Activated CD8-positive, alpha-beta T cell treated with anti-CD3 and anti-CD28 coated beads for 36 hours (primary cell): ENCODE results near the gene RXFP1. TPM values are rescaled to one million over a fixed set of nuclear protein-coding genes. Genes with fewer than 3 reads are reported as not detected.
A peak's percentile ranks its signal among the peaks of the same experiment; 100 is the strongest.

Experiments
- ATAC-seq: fragments of 200-7000 bp; cut with Tn5 transposase; one replicate; pipeline ENCODE4 v1.10.0; 2021; ENCODE audit warnings: mild to moderate bottlenecking, moderate library complexity
- CTCF ChIA-PET: fragments of 350-600 bp; sonication (Branson Sonifier 250); formaldehyde crosslinking; loops from one replicate; lab custom pipeline; 2021; ENCODE audit warnings: antibody characterized with exemption; lab: Charles Lee
- POLR2A ChIA-PET: fragments of 350-600 bp; sonication (Branson Sonifier 250); formaldehyde crosslinking; loops from one replicate; lab custom pipeline; 2021; ENCODE audit warnings: antibody characterized with exemption; lab: Charles Lee
- DNase-seq: peaks from one replicate; pipeline ENCODE4 v3.0.0-alpha.2; 2020
- H3K27ac Mint-ChIP-seq: one replicate; pipeline ENCODE4 v1.8.0; 2021; ENCODE audit warnings: mild to moderate bottlenecking, mixed read lengths
- H3K27me3 Mint-ChIP-seq: one replicate; pipeline ENCODE4 v1.8.0; 2021; ENCODE audit warnings: mixed read lengths
- H3K36me3 Mint-ChIP-seq: one replicate; pipeline ENCODE4 v1.8.0; 2021; ENCODE audit warnings: low read depth, mixed read lengths
- H3K4me1 Mint-ChIP-seq: one replicate; pipeline ENCODE4 v1.8.0; 2021; ENCODE audit warnings: low read depth, mixed read lengths
- H3K4me3 Mint-ChIP-seq: one replicate; pipeline ENCODE4 v1.8.0; 2021; ENCODE audit warnings: mild to moderate bottlenecking, moderate library complexity, mixed read lengths
- H3K9me3 Mint-ChIP-seq: one replicate; pipeline ENCODE4 v1.8.0; 2021; ENCODE audit warnings: mixed read lengths
- intact Hi-C: fragments of 100-400 bp; cut with micrococcal nuclease; formaldehyde crosslinking; loops from one replicate; pipeline ENCODE4 v1.10.0; 2022
- total RNA-seq, 2 experiments: library from RNA; stranded (reverse); gene quantifications; one replicate each; pipeline ENCODE4 v1.2.3, GENCODE V29; 2021
- TF ChIP-seq, protein P1 (sequence below): fragments of 200-600 bp; IDR thresholded peaks from one replicate; pipeline ENCODE4 v1.8.0; 2022; ENCODE audit warnings: antibody characterized with exemption, mild to moderate bottlenecking

The RXFP1 gene
- total RNA-seq, 2 experiments from 2014 or later: not detected

DNA sequence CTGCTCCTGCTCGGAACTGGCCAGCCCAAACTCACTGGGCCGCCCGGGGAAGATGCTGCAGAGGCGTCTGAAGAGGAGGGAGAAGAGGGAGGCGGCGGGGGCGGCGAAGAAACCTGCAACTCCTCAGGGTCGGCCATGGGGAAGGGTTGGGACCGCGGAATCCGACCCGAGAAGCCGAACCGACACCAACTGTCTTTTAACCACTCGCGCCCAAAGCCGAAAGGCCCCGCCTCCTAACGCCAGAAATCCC, 149.9 kb downstream of the RXFP1 start, which contains the start of gene C4orf46:
Gene C4orf46 (minus strand): TSS at position 223 of the 250 bp plus-strand sequence. CDS start 86 bp downstream, at position 137.
- ChIA-PET POLR2A (interaction anchor here (0.7 to 1.7 kb wide), 3 partner anchors 38 to 426 kb away, joined by 3 to 6 read pairs (median 3); no protein-coding TSS in a partner anchor), CTCF (interaction anchor here (1.1 to 1.5 kb wide), 3 partner anchors 98 to 531 kb away, joined by 3 to 5 read pairs (median 3); partner anchors contain the start of gene FNIP2)
- Mint-ChIP-seq H3K27ac (peak within 1 kb of the TSS; percentile 98), H3K9me3 (no peaks in the 10 kb centered on the region), H3K4me3 (peak within 1 kb of the TSS; percentile 98), H3K4me1 (peaks cover 31% of the 10 kb centered on the region), H3K27me3 (no peaks in the 10 kb centered on the region), H3K36me3 (peaks cover 10% of the 10 kb centered on the region)
- TF ChIP-seq, protein P1, sequence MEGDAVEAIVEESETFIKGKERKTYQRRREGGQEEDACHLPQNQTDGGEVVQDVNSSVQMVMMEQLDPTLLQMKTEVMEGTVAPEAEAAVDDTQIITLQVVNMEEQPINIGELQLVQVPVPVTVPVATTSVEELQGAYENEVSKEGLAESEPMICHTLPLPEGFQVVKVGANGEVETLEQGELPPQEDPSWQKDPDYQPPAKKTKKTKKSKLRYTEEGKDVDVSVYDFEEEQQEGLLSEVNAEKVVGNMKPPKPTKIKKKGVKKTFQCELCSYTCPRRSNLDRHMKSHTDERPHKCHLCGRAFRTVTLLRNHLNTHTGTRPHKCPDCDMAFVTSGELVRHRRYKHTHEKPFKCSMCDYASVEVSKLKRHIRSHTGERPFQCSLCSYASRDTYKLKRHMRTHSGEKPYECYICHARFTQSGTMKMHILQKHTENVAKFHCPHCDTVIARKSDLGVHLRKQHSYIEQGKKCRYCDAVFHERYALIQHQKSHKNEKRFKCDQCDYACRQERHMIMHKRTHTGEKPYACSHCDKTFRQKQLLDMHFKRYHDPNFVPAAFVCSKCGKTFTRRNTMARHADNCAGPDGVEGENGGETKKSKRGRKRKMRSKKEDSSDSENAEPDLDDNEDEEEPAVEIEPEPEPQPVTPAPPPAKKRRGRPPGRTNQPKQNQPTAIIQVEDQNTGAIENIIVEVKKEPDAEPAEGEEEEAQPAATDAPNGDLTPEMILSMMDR: no peak
- DNase-seq (no peak), ATAC-seq (no peak)
- intact Hi-C loops: loop anchor here (5.0 kb wide), 2 partner anchors 51 to 431 kb away; partner anchors contain the start of genes PPID and RAPGEF2

DNA sequence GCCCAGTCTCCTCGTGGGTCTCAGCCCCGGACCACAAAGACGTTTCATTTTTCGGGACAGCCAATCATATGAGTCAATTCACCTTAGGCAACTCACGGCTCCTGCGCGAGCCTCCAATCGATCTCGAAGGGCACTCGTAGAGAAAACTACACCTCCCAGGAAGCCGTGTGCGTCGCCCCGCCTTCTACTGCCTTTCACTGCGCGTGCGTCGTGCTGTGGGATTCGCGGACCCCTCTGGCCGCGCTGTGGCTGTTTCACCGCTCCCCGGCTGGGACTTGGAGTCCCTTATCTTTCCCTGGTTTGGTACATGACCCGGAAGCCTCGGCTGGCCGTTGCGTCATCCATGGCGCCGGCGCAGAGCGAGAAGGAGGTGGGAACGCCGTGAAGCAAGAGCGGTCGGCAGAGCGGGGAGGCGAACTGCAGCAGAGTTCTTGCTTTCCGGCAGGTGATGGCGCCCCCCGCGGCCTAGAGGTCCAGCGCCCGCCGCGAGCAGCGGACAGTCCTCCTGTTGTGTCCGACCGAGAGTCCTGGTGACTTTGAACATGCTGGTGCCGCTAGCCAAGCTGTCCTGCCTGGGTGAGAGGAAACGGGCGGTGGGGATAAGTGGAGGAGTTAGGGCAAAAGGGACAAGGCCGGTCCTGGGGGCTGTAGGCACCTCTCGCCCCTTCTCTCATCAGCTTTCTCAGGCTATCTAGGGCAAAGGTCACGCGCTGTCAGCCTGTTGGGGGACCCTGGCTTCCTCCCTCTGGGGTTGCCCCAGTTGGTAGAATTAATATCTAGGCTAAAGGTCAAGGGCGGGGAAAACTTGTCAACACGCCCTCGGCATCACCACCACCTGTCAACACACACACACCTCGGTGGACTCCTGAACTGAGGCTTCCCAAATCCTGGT, 150.5 kb downstream of the RXFP1 start, which contains the start of gene ETFDH:
Gene ETFDH (plus strand): TSS at position 382 of the 892 bp plus-strand sequence. CDS start 161 bp downstream, at position 543.
- H3K9me3 Mint-ChIP-seq: no peaks in the 10 kb centered on the region
- peaks cover 10% of the 10 kb centered on the region for H3K36me3 Mint-ChIP-seq
- H3K4me1 Mint-ChIP-seq: peaks cover 31% of the 10 kb centered on the region
- ChIA-PET CTCF (interaction anchor here (0.6 to 1.6 kb wide), 5 partner anchors 9 to 103 kb away, joined by 3 to 5 read pairs (median 3); partner anchors contain the start of genes FNIP2 and PPID), POLR2A (interaction anchor here (1.7 kb wide), 1 partner anchor 38 kb away, joined by 3 read pairs; no protein-coding TSS in a partner anchor)
- H3K27ac Mint-ChIP-seq: peak within 1 kb of the TSS; percentile 98
- DNase-seq (peak; percentile 98), ATAC-seq (peak; percentile 86)
- TF ChIP-seq, protein P1: peak; percentile 32
- peak within 1 kb of the TSS; percentile 98 for H3K4me3 Mint-ChIP-seq
- no peaks in the 10 kb centered on the region for H3K27me3 Mint-ChIP-seq
- intact Hi-C loops: loop anchor here (5.0 kb wide), 2 partner anchors 50 to 430 kb away; partner anchors contain the start of genes PPID and RAPGEF2

DNA sequence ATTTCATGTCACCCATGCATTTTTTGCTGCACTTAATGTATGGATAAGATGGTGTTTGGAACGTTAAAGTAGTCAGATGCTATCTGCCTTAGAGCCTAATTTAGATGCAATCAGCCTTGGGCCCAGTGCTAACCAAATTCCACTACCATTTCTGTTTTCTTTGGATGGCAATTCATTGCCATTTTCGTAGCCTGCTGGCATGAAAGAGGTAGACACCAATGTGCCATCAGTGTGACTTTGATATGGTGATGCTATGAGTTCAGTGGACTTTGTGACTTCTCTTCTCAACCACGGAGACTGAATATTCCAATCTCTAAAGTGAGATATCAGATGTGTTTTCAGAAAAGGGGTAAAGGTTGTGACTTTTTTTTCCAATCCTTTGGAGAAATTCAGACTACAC, 152.0 kb downstream of the RXFP1 start:
- intact Hi-C loops: loop anchor here (5.0 kb wide), 2 partner anchors 49 to 429 kb away; partner anchors contain the start of genes PPID and RAPGEF2
- TF ChIP-seq, protein P1: no peak
- no peaks in the 10 kb centered on the region for H3K9me3 Mint-ChIP-seq

DNA sequence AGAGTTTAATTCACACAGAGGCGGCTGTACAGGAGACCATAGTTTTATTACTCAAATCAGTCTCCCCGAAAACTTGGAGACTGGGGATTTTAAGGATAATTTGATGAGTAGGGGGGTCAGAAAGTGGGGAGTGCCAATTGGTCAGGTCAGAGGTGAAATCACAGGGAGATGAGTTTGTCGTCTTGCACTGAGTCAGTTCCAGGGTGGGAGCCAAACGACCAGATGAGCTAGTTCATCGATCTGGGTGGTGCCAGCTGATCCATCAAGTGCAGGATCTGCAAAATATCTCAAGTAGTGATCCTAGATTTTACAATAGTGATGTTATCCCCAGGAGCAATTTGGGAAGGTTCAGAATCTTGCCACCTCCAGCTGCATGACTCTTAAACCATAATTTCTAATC, 154.4 kb downstream of the RXFP1 start:
- intact Hi-C loops: no loop called here
- no peak overlapping the region for H3K4me3 Mint-ChIP-seq
- no peak for DNase-seq
- TF ChIP-seq, protein P1: no peak
- ChIA-PET POLR2A (no interaction called here), CTCF (no interaction called here)
- no peak for ATAC-seq
- no peaks in the 10 kb centered on the region for H3K36me3 Mint-ChIP-seq
- no peaks in the 10 kb centered on the region for H3K27me3 Mint-ChIP-seq
- no peaks in the 10 kb centered on the region for H3K9me3 Mint-ChIP-seq
- peaks cover 15% of the 10 kb centered on the region for H3K4me1 Mint-ChIP-seq
- no peak overlapping the region for H3K27ac Mint-ChIP-seq

More for the DNA sequence above, 152.0 kb downstream of the RXFP1 start:
- H3K27ac Mint-ChIP-seq: no peak overlapping the region
- ChIA-PET POLR2A (no interaction called here), CTCF (interaction anchor here (1.0 to 1.6 kb wide), 2 partner anchors 10 to 37 kb away, joined by 3 read pairs; no protein-coding TSS in a partner anchor)
- peaks cover 29% of the 10 kb centered on the region for H3K4me1 Mint-ChIP-seq
- ATAC-seq (no peak), DNase-seq (no peak)
- H3K4me3 Mint-ChIP-seq: peak overlapping the region; percentile 11
- peaks cover 7% of the 10 kb centered on the region for H3K36me3 Mint-ChIP-seq
- H3K27me3 Mint-ChIP-seq: no peaks in the 10 kb centered on the region
